Osteocyte (in vitro differentiated cells): ENCODE measurements around the gene SNX18. TPM values are rescaled to one million over a fixed set of nuclear protein-coding genes. Genes with fewer than 3 reads are reported as not detected.

ENCODE experiments used
- DNase-seq: peaks from one replicate; pipeline ENCODE4 v3.0.0; 2021; ENCODE audit warnings: mixed read lengths; ENCODE audit not compliant: unreplicated experiment; ENCODE audit errors: extremely low spot score
- H3K27ac Mint-ChIP-seq: one replicate; pipeline ENCODE4 v1.8.0; 2021; ENCODE audit warnings: mild to moderate bottlenecking, mixed read lengths; ENCODE audit not compliant: unreplicated experiment
- H3K27me3 Mint-ChIP-seq: one replicate; pipeline ENCODE4 v1.8.0; 2021; ENCODE audit warnings: mixed read lengths; ENCODE audit not compliant: unreplicated experiment
- H3K36me3 Mint-ChIP-seq: one replicate; pipeline ENCODE4 v1.8.0; 2021; ENCODE audit warnings: mixed read lengths; ENCODE audit not compliant: unreplicated experiment
- H3K4me1 Mint-ChIP-seq: one replicate; pipeline ENCODE4 v1.8.0; 2021; ENCODE audit warnings: mixed read lengths; ENCODE audit not compliant: unreplicated experiment
- H3K4me3 Mint-ChIP-seq: one replicate; pipeline ENCODE4 v1.8.0; 2021; ENCODE audit warnings: mild to moderate bottlenecking, moderate library complexity, mixed read lengths; ENCODE audit not compliant: unreplicated experiment
- H3K9me3 Mint-ChIP-seq: one replicate; pipeline ENCODE4 v1.8.0; 2021; ENCODE audit warnings: mixed read lengths; ENCODE audit not compliant: unreplicated experiment
- total RNA-seq: library from RNA; stranded (reverse); gene quantifications from 2 replicates; pipeline ENCODE4 v1.2.1, GENCODE V29; 2021
- TF ChIP-seq, protein P1 (sequence below): fragments of 200-600 bp; sonication (generic); IDR thresholded peaks from 2 replicates; pipeline ENCODE4 v1.5.0; 2021; ENCODE audit warnings: antibody characterized with exemption, mild to moderate bottlenecking, moderate library complexity

Gene SNX18
- total RNA-seq, 1 donor from 2014 or later, result 28.8 TPM

DNA sequence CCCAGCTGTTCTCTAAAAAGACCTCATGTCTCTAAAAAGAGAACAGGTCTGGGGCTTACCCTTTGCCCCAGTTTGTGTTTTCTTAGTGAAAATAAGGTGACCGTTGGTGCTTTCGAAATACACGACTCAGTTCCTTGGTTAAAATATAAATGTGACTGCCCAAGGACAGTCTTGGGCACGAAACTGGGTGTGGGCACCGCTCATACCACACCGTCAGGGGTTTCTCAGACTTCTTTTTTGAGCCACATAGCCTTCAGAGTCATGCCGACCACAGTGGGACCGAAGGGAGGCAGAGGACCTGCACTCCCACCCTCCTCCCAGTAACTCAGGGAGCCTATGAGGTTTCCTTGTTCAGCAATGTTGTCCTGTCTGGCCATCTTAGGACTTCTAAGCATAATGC lies 6.5 kb downstream of the SNX18 start:
- Mint-ChIP-seq H3K27ac (peak overlapping the region; percentile 28), H3K9me3 (no peaks in the 10 kb centered on the region), H3K36me3 (peaks cover 10% of the 10 kb centered on the region), H3K27me3 (no peaks in the 10 kb centered on the region), H3K4me1 (peaks cover 52% of the 10 kb centered on the region), H3K4me3 (no peak overlapping the region)
- TF ChIP-seq, protein P1, sequence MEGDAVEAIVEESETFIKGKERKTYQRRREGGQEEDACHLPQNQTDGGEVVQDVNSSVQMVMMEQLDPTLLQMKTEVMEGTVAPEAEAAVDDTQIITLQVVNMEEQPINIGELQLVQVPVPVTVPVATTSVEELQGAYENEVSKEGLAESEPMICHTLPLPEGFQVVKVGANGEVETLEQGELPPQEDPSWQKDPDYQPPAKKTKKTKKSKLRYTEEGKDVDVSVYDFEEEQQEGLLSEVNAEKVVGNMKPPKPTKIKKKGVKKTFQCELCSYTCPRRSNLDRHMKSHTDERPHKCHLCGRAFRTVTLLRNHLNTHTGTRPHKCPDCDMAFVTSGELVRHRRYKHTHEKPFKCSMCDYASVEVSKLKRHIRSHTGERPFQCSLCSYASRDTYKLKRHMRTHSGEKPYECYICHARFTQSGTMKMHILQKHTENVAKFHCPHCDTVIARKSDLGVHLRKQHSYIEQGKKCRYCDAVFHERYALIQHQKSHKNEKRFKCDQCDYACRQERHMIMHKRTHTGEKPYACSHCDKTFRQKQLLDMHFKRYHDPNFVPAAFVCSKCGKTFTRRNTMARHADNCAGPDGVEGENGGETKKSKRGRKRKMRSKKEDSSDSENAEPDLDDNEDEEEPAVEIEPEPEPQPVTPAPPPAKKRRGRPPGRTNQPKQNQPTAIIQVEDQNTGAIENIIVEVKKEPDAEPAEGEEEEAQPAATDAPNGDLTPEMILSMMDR, result no peak
- no peak for DNase-seq

DNA sequence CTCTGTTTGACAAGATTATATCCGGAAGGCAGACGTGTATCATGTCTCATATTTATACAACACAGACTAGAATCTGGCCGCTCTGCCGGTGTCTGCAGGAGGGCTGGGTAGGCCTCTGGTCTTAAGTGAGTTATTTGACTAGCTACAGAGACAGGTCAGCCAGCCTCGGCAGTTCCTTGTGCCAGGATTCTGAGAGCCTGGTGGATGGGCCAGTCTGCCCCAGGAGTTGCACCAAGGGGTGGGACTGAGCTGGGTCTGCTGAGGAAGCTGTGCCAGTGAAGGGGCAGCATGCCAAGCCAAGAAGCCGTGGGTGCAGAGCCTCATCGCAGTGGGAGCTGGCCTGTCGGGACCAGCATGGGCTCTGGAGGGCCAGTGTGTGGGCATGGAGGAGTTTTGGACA lies 7.1 kb downstream of the SNX18 start:
- DNase-seq, result no peak
- Mint-ChIP-seq H3K4me3 (no peak overlapping the region), H3K27me3 (no peaks in the 10 kb centered on the region), H3K4me1 (peaks cover 46% of the 10 kb centered on the region), H3K9me3 (no peaks in the 10 kb centered on the region), H3K36me3 (peaks cover 8% of the 10 kb centered on the region), H3K27ac (peak overlapping the region; percentile 20)
- TF ChIP-seq, protein P1, result no peak

DNA sequence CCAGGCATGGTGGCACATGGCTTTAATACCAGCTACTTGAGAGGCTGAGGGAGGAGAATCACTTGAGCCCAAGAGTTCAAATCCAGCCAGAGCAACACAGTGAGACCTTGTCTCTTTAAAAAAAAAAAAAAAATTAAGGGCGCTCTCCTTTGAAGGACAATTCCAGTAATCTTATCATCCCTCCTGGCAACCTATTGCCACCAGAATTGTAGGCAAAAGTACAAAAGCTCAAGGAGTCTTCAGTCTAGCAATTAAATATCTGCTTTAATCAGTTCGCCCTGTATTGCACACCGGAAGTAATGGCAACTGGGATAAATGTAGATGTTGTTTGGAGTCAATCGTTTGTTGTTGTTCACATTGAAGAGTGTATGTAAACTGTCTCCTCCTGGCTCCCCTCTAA lies 7.7 kb downstream of the SNX18 start:
- H3K4me1 Mint-ChIP-seq, result peaks cover 41% of the 10 kb centered on the region
- H3K4me3 Mint-ChIP-seq, result no peak overlapping the region
- TF ChIP-seq, protein P1, result no peak
- no peak overlapping the region for H3K27ac Mint-ChIP-seq
- DNase-seq, result no peak
- peaks cover 5% of the 10 kb centered on the region for H3K36me3 Mint-ChIP-seq
- H3K9me3 Mint-ChIP-seq, result no peaks in the 10 kb centered on the region
- H3K27me3 Mint-ChIP-seq, result no peaks in the 10 kb centered on the region

DNA sequence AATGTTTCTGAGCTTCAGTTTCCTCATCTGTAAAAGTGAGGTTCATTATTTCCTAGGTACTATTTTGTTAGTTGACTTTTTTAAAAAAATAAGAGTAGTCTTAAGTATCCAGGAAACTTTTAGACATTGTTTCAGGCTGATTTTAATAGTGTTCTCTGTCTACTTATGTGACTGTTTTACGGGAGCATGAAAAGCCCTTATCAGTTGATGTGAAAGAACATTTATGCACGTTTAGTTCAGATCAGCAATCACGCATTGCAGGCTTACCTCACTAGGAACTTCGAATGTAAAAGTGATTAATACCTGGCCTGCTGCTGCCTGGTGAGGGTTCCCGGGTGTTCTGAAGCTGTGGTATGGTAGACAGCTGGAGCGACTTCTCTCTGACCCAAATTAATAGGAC lies 8.1 kb downstream of the SNX18 start:
- Mint-ChIP-seq H3K4me1 (peaks cover 36% of the 10 kb centered on the region), H3K36me3 (peaks cover 5% of the 10 kb centered on the region), H3K9me3 (no peaks in the 10 kb centered on the region), H3K27me3 (no peaks in the 10 kb centered on the region), H3K27ac (no peak overlapping the region), H3K4me3 (no peak overlapping the region)
- DNase-seq, result no peak
- TF ChIP-seq, protein P1, result no peak

DNA sequence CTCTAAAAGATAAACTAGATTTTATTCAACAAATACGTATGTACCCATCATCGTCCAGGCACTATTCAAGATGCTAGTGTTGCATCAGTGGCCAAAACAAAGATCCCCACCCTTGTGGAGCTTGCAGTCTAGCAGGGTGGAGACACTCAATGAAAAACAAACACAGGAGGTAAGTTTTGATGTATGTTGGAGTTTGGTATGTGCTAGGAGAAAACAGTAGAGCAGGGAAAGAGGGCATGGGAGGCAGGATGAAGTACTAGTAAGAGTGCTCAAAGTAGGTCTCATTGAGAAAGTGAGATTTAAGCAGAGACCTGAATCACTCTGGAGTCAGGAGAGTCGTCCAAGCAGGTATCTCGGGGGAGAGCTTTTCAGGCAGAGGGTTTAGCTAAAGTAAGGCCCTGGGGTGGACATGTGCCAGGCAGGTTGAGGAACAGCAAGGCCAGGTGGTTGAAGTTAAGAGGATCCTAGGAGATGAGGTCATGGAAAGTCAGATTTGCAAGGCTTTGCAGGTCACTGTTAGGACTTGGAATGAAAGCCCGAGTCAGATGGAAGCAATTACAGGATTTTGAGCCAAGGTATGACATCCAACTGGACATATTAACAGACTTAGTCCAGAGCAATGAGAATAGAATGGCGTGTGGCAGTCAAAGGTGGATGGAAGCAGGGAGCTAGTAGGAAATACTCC lies 9.2 kb downstream of the SNX18 start:
- TF ChIP-seq, protein P1, result no peak
- no peak for DNase-seq
- Mint-ChIP-seq H3K27me3 (no peaks in the 10 kb centered on the region), H3K4me3 (no peak overlapping the region), H3K9me3 (no peaks in the 10 kb centered on the region), H3K36me3 (peaks cover 5% of the 10 kb centered on the region), H3K27ac (no peak overlapping the region), H3K4me1 (peaks cover 36% of the 10 kb centered on the region)
